Pulmonary artery endothelial cell (primary cell): Measurements from ENCODE around the gene ATP10A. TPM values are rescaled to one million over a fixed set of nuclear protein-coding genes. Genes with fewer than 3 reads are reported as not detected.

ENCODE experiments used
- DNase-seq: peaks from one replicate; pipeline ENCODE4 v3.0.0-alpha.2; 2011; ENCODE audit warnings: low read depth, low spot score
- total RNA-seq: library from RNA; depleted of rRNA; stranded (reverse); fragments of >200 nt; gene quantifications from 2 replicates; pipeline ENCODE4 v1.2.3, GENCODE V29; 2014

ATP10A gene
- total RNA-seq, 1 donor from 2014 or later, result not detected

- no peak for DNase-seq
Measured at GRCh38 chr15:25812845-25813244, 50.3 kb downstream of the ATP10A start.

- DNase-seq, result no peak
Measured at GRCh38 chr15:25812073-25812472, 51.1 kb downstream of the ATP10A start.

DNA sequence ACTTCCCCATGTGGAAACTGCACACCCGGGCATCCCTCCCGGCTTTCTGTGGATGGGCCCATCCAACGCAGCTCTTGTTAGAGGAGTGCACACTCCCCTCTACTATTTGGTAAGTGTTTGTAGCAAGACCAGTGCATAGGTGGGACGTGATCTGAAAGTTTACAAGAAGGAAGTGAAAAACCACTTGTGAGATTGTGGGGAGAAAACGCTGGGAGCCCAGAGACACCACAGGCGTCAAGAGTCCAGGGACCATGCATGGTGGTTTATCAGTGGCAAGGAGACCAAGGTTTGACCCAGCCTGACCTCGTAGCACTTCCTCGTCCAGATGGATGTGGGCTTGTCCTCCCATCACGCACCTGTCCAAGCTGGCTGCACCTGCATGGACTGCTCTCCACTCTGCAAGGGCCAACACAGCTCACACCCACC, 51.6 kb downstream of the ATP10A start:
- no peak for DNase-seq

DNA sequence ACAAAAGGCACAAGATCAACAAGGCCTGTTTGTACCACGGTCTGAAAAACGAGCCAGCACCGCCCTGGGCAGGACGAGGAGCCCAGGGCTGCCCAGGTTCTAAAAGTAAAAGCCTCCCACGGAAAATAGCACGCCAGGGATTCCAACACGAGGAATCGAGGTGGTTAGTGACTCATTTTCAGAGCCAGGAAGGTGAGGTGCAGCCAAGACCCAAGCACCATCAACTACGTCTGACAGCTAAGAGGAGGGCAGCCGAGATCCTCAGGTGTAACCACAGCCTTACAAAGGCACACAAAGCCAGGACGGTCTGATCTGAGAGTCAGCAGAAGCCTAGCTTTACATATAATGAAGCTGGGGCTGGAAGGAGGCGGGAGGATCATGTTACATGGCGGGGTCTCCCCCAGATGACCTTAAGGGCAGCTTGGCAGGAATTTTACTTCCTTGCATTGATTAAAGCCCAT, 52.5 kb downstream of the ATP10A start:
- DNase-seq, result no peak

DNA sequence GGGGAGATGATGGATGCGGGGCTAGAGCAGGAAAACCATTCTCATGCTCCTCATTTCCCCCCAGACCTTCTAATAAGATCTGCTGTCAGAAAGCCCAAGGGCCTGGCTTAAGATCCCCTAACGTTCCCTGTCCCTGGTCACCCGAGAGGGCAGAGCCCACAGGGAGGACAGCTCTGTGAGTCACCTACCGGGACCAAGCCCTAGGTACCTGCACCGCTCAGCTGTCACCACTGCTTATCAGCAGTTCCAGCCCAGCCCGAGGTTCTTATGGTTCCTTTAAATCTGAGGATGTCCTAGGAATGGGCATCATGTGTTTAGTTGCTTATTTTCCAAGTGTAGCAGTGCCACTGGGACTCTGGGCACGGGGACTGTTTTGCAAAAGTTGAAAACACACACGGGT, 53.0 kb downstream of the ATP10A start:
- no peak for DNase-seq

- DNase-seq, result no peak
Measured at GRCh38 chr15:25807063-25807462, 56.1 kb downstream of the ATP10A start.

DNA sequence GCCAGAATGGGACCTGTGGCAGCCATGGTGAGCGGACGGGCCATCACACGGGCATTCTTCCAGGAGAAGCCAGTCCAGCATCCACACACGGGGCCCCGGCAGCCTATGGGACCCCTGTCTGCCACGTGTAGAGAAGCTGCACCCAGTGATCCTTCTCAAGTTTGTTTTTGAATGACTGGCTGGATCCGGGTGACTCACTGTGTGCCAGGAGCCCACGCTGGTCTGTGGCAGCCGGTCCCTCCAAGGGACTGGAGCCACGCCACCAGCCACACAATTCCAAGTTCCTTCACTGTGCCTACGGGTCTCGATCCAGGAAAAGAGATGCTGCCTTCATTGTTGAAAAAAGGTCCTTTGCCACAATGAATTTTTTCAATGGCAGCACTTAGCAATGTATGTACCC, 58.1 kb downstream of the ATP10A start:
- DNase-seq, result no peak

GRCh38 chr15:25804451-25804850, 58.7 kb downstream of the ATP10A start:
- no peak for DNase-seq

DNA sequence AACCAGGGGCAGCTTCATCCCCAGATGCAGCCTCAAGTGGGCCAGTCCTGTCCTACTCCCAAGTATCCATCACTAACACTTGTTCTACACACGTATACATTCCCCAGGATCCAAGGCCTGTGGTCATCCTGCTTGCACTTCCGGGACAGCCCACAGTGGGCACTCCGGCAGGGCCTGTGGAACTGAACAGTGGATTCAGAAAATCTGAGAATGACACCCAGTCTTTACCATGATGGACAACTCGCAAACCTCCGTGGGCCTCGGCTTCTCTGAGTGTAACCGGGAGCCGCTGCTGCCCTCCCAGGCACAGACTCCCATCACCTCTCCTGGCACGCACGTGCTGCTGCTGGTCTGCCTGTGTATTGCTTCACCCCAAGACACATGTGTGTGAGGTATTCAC, 59.6 kb downstream of the ATP10A start:
- DNase-seq, result no peak

GRCh38 chr15:25803036-25803435, 60.1 kb downstream of the ATP10A start:
- DNase-seq, result no peak

DNA sequence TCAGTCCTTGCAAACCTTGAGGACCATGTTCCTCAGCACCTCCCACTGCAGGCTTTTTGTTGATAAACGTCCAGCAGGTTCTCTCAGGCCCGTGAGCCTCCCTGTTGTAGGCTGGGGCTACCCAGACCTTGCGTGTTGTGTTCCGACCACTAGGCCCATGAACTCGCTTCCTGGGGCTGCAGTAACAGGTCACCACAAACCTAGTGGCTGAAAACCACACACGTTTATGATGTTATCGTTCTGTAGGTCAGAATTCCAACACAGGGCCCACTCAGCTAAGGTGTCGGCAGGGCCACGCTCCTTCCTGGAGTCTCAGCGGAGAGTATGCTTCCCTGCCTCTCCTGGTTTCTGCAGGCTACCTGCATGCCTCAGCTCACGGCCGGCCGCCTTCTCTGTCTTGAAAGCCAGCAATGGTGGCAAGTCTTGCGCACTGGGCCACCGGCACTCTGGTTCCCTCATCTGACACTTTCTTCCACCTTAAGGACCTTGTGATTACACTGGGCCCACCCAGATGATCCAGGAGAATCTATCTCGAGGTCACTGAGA, 60.8 kb downstream of the ATP10A start:
- DNase-seq, result no peak

DNA sequence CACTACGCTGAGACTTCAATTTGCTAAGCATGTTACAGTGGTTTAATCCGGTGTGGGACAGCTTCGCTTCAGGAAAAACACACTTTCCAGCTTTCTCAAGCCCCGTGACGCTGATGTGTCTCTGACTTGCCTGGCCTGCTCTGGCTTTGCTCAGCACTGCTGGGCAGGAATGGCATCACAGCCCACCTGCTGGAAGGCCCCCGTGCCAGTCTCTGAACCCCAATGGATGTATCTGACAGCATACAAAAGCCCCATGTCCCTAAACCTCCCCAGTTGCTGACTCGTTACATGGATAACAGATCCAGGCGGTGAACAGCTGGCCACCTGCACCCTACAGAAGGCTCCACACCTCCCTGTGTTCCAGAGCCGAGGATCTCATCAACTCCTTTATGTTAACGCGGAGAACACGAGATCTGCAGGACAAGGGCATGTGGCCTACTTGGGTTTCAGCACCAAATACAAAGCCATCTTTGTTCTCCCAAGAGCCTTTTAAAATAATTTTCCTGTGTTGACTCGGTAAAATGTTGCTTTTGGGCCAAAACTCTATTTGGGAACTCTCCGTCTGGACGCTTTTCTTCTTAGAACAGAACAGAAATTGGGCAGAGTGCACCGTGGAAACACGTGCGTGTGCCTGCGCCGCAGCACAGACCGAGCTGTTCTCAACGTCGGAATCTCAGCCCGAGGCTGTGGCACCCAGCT, 61.4 kb downstream of the ATP10A start:
- DNase-seq, result no peak

DNA sequence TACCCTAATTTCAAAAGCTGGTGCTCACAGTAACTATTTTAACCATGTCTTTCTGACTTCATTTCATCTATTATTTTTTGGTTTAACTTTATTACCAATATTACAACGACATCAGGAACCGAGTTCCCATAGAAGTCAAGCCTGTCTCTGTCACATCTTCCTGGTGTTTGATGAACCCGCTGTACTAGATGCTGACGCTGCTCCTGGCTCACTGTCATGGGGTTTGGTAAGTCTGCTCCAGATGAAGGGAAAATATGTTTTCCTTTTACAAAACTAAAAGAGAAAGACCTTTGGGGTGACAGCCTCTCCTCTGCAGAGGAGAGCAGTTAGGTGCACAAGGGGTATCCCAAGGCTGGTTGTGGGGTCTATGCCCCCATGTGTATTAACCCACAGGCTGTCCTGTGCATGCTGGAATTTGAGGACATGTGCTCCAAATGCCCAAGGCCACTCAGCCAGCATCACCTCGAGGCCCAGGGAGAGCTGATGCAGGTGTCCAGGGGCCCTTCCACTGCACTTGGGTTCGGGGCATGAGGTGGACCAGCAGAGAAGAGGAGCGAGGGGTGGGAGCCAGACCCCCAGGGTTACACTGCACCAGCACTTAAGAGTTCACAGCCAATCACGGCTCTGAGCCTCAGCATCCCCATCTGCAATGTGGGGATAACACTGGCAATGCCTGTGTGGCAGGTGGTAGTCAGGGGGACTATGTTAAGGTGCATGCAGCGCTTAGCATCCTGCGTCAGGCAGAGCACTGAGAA, 62.2 kb downstream of the ATP10A start:
- DNase-seq, result no peak

GRCh38 chr15:25799906-25800700, 63.0 kb downstream of the ATP10A start:
- DNase-seq, result no peak

- no peak for DNase-seq
Measured at GRCh38 chr15:25797936-25798901, 64.9 kb downstream of the ATP10A start.

DNA sequence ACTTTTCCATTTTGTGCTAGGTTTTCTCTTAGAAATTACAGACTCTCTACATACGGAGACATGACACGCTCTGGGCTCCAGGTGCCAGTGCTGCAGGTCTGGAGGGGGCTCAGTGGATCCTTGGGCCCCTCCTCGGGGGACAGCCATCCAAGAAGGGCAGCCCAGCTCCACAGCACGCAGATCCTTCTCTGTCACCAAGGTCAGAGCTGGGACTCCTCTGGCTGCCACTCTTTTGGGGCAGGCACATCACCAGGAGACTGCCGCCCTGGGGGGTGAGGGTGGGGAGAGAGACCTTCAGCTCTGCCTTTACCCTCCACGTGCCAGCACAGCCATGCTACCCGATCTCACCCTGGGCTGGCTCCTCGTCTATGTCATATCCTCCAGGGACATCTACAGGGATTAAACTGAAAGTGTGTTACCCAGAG, 65.6 kb downstream of the ATP10A start:
- DNase-seq, result no peak

- DNase-seq, result no peak
Measured at GRCh38 chr15:25797035-25797434, 66.1 kb downstream of the ATP10A start.

- DNase-seq, result no peak
Measured at GRCh38 chr15:25796395-25796794, 66.7 kb downstream of the ATP10A start.

DNA sequence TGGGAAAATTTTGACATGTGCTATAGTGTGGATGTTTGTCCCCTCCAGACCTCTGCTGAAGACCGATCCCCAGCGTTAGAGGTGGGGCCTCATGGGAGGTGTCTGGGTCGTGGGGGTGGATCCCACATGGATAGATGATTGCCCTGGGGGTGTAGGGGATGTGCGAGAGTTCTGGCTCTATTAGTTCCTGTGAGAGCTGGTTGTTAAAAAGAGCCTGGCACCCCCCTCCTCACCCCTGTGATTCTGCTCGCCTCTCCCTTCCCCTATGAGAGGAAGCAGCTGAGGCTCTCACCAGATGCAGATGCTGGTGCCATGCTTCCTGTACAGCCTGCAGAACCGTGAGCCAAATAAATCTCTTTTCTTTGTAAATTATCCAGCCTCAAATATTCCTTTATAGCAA, 67.4 kb downstream of the ATP10A start:
- DNase-seq, result no peak

DNA sequence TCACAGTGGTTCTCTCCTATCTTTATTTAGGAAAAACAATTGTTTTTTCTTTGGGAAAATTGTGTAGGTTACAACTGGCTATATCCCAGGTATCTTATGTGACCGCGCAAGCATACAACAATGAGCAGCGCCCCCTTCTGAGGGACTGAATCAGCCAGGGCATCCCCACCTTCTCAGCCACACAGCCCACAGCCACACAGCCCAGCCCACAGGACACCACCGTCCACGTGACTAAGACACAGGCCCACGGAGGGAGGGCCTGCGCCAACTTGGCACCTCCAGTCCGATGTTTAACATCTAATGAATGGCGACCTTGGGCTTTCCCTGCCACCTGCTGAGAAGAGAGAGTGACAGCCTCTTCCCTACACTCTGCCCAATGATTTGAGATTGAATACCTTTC, 68.1 kb downstream of the ATP10A start:
- no peak for DNase-seq
